Effector memory CD4-positive, alpha-beta T cell (primary cell): Measurements from ENCODE around the gene SUSD1.

Source experiments
- DNase-seq, 3 donors: peaks; one replicate each; pipeline ENCODE4 v3.0.0-alpha.2; 2020
- H3K27ac ChIP-seq: 2 replicates; pipeline ENCODE4 v1.7.0; 2013; ENCODE audit warnings: mild to moderate bottlenecking, low read length, moderate library complexity; ENCODE audit not compliant: insufficient read depth, poor library complexity, severe bottlenecking
- H3K27me3 ChIP-seq: replicated peaks from 2 replicates; pipeline ENCODE4 v1.7.0; 2013; ENCODE audit warnings: mild to moderate bottlenecking, low read length; ENCODE audit not compliant: insufficient read depth, control insufficient read depth, poor library complexity, severe bottlenecking
- H3K36me3 ChIP-seq: 2 replicates; pipeline ENCODE4 v1.7.0; 2013; ENCODE audit warnings: mild to moderate bottlenecking, low read length, moderate library complexity; ENCODE audit not compliant: control insufficient read depth, insufficient read depth
- H3K4me1 ChIP-seq: 2 replicates; pipeline ENCODE4 v1.7.0; 2013; ENCODE audit warnings: low read length, mild to moderate bottlenecking; ENCODE audit not compliant: control insufficient read depth, insufficient read depth, poor library complexity, severe bottlenecking
- H3K4me3 ChIP-seq: 2 replicates; pipeline ENCODE4 v1.7.0; 2013; ENCODE audit warnings: low read length, low read depth, mild to moderate bottlenecking; ENCODE audit not compliant: insufficient read depth, poor library complexity, severe bottlenecking
- H3K9me3 ChIP-seq: 2 replicates; pipeline ENCODE4 v1.7.0; 2013; ENCODE audit warnings: mild to moderate bottlenecking, low read length, moderate library complexity; ENCODE audit not compliant: control insufficient read depth

SUSD1 gene

DNA sequence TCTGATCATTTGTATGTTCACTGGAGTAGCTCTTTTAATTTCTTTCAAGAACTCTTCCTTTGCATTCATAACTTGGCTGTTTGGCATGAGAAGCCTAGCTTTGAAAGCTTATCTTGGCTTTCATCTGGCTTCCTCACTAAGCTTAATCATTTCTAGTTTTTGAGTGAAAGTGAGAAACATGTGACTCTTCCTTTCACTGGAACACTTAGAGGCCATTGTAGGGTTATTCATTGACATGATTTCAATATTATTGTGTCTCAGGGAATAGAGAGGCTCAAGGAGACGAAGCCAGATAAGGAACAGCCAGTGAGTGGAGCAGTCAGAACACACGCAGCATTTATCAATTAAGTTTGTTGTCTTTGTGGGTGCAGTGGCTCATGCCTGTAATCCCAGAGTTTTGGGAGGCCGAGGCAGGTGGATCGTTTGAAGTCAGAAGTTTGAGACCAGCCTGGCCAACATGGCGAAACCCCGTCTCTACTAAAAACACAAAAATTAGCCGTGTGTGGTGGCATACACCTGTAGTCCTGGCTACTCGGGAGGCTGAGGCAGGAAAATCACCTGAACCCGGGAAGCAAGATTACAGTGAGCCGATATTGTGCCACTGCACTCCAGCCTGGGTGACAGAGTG, 180.2 kb downstream of the SUSD1 start:
- Histone ChIP-seq H3K9me3 (no peaks in the 10 kb centered on the region), H3K4me3 (no peak overlapping the region), H3K27ac (no peak overlapping the region), H3K36me3 (no peaks in the 10 kb centered on the region), H3K27me3 (no peaks in the 10 kb centered on the region), H3K4me1 (peaks cover 6% of the 10 kb centered on the region)
- no peak for DNase-seq

DNA sequence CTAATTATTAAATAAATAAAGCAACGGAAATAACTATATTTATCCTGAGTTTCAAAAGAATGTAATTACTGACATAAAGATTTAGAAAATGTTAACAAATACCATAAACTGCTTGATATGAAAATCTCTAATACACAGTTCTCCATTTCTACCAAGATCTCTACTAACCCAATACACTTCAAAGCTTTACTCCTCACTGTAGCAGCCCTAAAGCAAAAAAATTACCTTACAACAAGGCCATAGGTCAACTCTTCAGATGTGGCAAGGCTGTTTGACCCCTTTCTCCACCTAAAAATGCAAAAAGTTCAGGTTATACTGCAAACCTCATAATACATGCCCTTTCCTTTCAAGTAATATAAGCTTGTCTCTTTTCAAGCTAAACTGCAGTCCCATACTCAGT, 181.8 kb downstream of the SUSD1 start:
- H3K27me3 ChIP-seq, result no peaks in the 10 kb centered on the region
- H3K27ac ChIP-seq, result no peak overlapping the region
- peaks cover 6% of the 10 kb centered on the region for H3K4me1 ChIP-seq
- no peaks in the 10 kb centered on the region for H3K36me3 ChIP-seq
- DNase-seq, result no peak
- no peak overlapping the region for H3K4me3 ChIP-seq
- H3K9me3 ChIP-seq, result no peaks in the 10 kb centered on the region

DNA sequence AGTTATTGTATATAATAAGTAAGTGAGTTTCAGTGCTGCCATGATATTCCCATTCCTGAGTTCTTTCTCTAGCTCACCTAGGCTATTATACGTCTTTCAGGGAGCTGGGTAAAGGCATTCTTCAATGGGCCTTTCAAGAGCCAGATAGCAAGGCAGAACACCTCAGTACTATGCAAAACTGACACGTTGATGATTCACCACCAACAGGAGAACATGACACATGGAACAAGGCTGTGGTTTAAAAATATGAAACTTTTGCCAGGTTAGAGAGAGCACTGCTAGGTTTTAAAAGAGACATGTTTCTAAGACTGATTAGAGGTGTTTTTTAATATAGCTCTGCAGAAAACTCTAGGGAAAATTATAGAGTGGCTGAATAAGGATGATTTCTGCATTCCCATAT, 182.6 kb downstream of the SUSD1 start:
- no peaks in the 10 kb centered on the region for H3K27me3 ChIP-seq
- no peak overlapping the region for H3K4me3 ChIP-seq
- no peaks in the 10 kb centered on the region for H3K9me3 ChIP-seq
- peaks cover 6% of the 10 kb centered on the region for H3K4me1 ChIP-seq
- no peaks in the 10 kb centered on the region for H3K36me3 ChIP-seq
- no peak for DNase-seq
- H3K27ac ChIP-seq, result no peak overlapping the region

DNA sequence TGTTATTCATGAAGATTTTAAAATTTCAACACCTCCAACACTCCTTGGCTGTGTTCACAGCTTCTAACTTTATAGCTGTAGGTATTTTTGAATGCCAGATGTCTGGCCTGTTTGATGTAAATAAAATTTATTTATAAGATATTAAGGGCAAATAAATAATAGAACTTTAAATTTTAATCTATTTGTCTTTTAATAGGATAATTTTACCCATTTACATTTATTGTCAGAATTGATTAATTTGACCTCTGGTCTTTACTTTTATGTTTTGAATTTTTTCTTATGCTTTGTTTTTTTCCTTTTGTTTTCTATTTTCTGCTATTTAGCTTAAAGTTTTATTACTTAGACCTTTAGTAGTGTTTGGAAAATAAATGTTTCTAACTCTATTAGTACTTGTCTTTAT, 183.9 kb downstream of the SUSD1 start:
- Histone ChIP-seq H3K36me3 (no peaks in the 10 kb centered on the region), H3K27me3 (no peaks in the 10 kb centered on the region), H3K27ac (no peak overlapping the region), H3K9me3 (no peaks in the 10 kb centered on the region), H3K4me3 (no peak overlapping the region), H3K4me1 (peaks cover 6% of the 10 kb centered on the region)
- no peak for DNase-seq
